ENCODE data around the gene RIPPLY2.
A peak's percentile ranks its signal among the peaks of the same experiment; 100 is the strongest.

Gene RIPPLY2

DNA sequence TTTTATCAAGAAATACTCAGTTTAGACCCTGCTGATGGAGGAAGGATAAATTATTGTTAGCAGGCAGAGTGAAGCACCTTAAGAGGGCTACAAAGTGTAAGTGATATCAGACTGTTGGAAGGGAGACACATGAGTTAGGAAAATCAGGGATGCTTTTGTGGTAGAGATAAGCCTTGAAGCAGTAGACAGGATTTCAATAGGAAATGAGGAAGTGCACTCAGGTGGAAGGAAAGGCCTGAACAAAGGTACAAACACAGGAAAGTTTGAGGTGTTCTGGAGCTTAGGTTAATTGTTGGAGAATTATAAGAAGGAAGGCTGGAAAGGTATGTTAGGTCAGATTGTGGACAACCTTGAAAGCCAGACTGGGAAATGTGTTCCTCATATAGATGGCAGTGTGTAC lies 13.9 kb downstream of the RIPPLY2 start:
- Histone ChIP-seq H2BK5ac (ENCODE audit: low read depth, low read length, poor library complexity) (no peak overlapping the region), H3K14ac (ENCODE audit: low read length) (no peak overlapping the region), H2BK120ac (ENCODE audit: insufficient read depth, low read length, poor library complexity) (no peak overlapping the region), H3K27ac (ENCODE audit: low read depth, low read length) (no peak overlapping the region), H3K4me1 (ENCODE audit: control insufficient read depth in 1 of 2, insufficient read depth in 2 of 2, low read length in 2 of 2) (no peaks in the 10 kb centered on the region), H3K36me3 (ENCODE audit: control insufficient read depth in 1 of 2, insufficient read depth in 2 of 2, low read length in 2 of 2) (peaks cover 3 to 4% of the 10 kb centered on the region in 2 experiments), H2AFZ (ENCODE audit: insufficient read depth, low read length, poor library complexity) (no peak overlapping the region), H3K9ac (ENCODE audit: low read length) (no peak overlapping the region), H2AK5ac (ENCODE audit: low read length) (no peak overlapping the region), H3K4me3 (ENCODE audit: low read depth, low read length) (no peak overlapping the region), H3K23ac (ENCODE audit: low read length) (no peak overlapping the region), H3K4me2 (ENCODE audit: low read length) (no peak overlapping the region), H4K8ac (ENCODE audit: low read depth, low read length) (no peak overlapping the region), H3K79me2 (ENCODE audit: control insufficient read depth, insufficient read depth, low read length, poor library complexity) (no peaks in the 10 kb centered on the region), H3K4ac (ENCODE audit: low read depth, low read length) (no peak overlapping the region), H2BK12ac (ENCODE audit: low read length) (no peak overlapping the region), H3K79me1 (ENCODE audit: low read length) (no peaks in the 10 kb centered on the region), H4K12ac (ENCODE audit: low read depth, low read length) (no peak overlapping the region), H3K9me3 (ENCODE audit: insufficient read depth, low read depth, low read length) (peaks cover 3% of the 10 kb centered on the region), H3K18ac (ENCODE audit: low read length) (no peak overlapping the region), H4K91ac (ENCODE audit: low read depth, low read length) (no peak overlapping the region), H3K27me3 (ENCODE audit: insufficient read depth, low read length) (no peaks in the 10 kb centered on the region)
- no peak for DNase-seq

GRCh38 chr6:83867527-83868161 lies 14.5 kb downstream of the RIPPLY2 start:
- no peaks in the 10 kb centered on the region for H3K79me1 ChIP-seq (ENCODE audit: low read length)
- peaks cover 3% of the 10 kb centered on the region for H3K9me3 ChIP-seq (ENCODE audit: insufficient read depth, low read depth, low read length)
- H2AK5ac ChIP-seq (ENCODE audit: low read length), result no peak overlapping the region
- H3K4me3 ChIP-seq (ENCODE audit: low read depth, low read length), result no peak overlapping the region
- no peak overlapping the region for H4K12ac ChIP-seq (ENCODE audit: low read depth, low read length)
- H4K8ac ChIP-seq (ENCODE audit: low read depth, low read length), result no peak overlapping the region
- peaks cover 3 to 4% of the 10 kb centered on the region in 2 experiments for H3K36me3 ChIP-seq (ENCODE audit: control insufficient read depth in 1 of 2, insufficient read depth in 2 of 2, low read length in 2 of 2)
- no peak overlapping the region for H3K27ac ChIP-seq (ENCODE audit: low read depth, low read length)
- no peaks in the 10 kb centered on the region for H3K27me3 ChIP-seq (ENCODE audit: insufficient read depth, low read length)
- no peaks in the 10 kb centered on the region for H3K79me2 ChIP-seq (ENCODE audit: control insufficient read depth, insufficient read depth, low read length, poor library complexity)
- H4K91ac ChIP-seq (ENCODE audit: low read depth, low read length), result no peak overlapping the region
- peak; percentile 90 to 95 for DNase-seq
- H2BK120ac ChIP-seq (ENCODE audit: insufficient read depth, low read length, poor library complexity), result no peak overlapping the region
- H3K4me1 ChIP-seq (ENCODE audit: control insufficient read depth in 1 of 2, insufficient read depth in 2 of 2, low read length in 2 of 2), result no peaks in the 10 kb centered on the region
- no peak overlapping the region for H3K23ac ChIP-seq (ENCODE audit: low read length)
- no CpG with 5 or more reads among the region's 9 CpGs for WGBS (ENCODE audit: extremely low coverage, insufficient coverage, insufficient read length)
- H3K18ac ChIP-seq (ENCODE audit: low read length), result no peak overlapping the region
- no peak overlapping the region for H3K14ac ChIP-seq (ENCODE audit: low read length)
- H3K4ac ChIP-seq (ENCODE audit: low read depth, low read length), result no peak overlapping the region
- H2AFZ ChIP-seq (ENCODE audit: insufficient read depth, low read length, poor library complexity), result no peak overlapping the region
- H2BK12ac ChIP-seq (ENCODE audit: low read length), result no peak overlapping the region
- no peak overlapping the region for H2BK5ac ChIP-seq (ENCODE audit: low read depth, low read length, poor library complexity)
- no peak overlapping the region for H3K4me2 ChIP-seq (ENCODE audit: low read length)
- H3K9ac ChIP-seq (ENCODE audit: low read length), result no peak overlapping the region

- no peak overlapping the region for H3K4me3 ChIP-seq (ENCODE audit: low read depth, low read length)
- peaks cover 3 to 4% of the 10 kb centered on the region in 2 experiments for H3K36me3 ChIP-seq (ENCODE audit: control insufficient read depth in 1 of 2, insufficient read depth in 2 of 2, low read length in 2 of 2)
- H3K23ac ChIP-seq (ENCODE audit: low read length), result no peak overlapping the region
- no peak overlapping the region for H3K18ac ChIP-seq (ENCODE audit: low read length)
- H2BK5ac ChIP-seq (ENCODE audit: low read depth, low read length, poor library complexity), result no peak overlapping the region
- WGBS (ENCODE audit: extremely low coverage, insufficient coverage, insufficient read length), result no CpG with 5 or more reads among the region's 1 CpG
- no peaks in the 10 kb centered on the region for H3K4me1 ChIP-seq (ENCODE audit: control insufficient read depth in 1 of 2, insufficient read depth in 2 of 2, low read length in 2 of 2)
- H3K27ac ChIP-seq (ENCODE audit: low read depth, low read length), result no peak overlapping the region
- H4K8ac ChIP-seq (ENCODE audit: low read depth, low read length), result no peak overlapping the region
- no peaks in the 10 kb centered on the region for H3K27me3 ChIP-seq (ENCODE audit: insufficient read depth, low read length)
- no peaks in the 10 kb centered on the region for H3K79me1 ChIP-seq (ENCODE audit: low read length)
- H4K91ac ChIP-seq (ENCODE audit: low read depth, low read length), result no peak overlapping the region
- H3K9ac ChIP-seq (ENCODE audit: low read length), result no peak overlapping the region
- no peaks in the 10 kb centered on the region for H3K79me2 ChIP-seq (ENCODE audit: control insufficient read depth, insufficient read depth, low read length, poor library complexity)
- no peak overlapping the region for H2BK12ac ChIP-seq (ENCODE audit: low read length)
- no peak for DNase-seq
- no peak overlapping the region for H3K4ac ChIP-seq (ENCODE audit: low read depth, low read length)
- no peak overlapping the region for H2AK5ac ChIP-seq (ENCODE audit: low read length)
- no peak overlapping the region for H2AFZ ChIP-seq (ENCODE audit: insufficient read depth, low read length, poor library complexity)
- H3K14ac ChIP-seq (ENCODE audit: low read length), result no peak overlapping the region
- no peak overlapping the region for H3K4me2 ChIP-seq (ENCODE audit: low read length)
- no peak overlapping the region for H2BK120ac ChIP-seq (ENCODE audit: insufficient read depth, low read length, poor library complexity)
- peaks cover 3% of the 10 kb centered on the region for H3K9me3 ChIP-seq (ENCODE audit: insufficient read depth, low read depth, low read length)
- H4K12ac ChIP-seq (ENCODE audit: low read depth, low read length), result no peak overlapping the region
Observed at GRCh38 chr6:83868639-83869038, 15.5 kb downstream of the RIPPLY2 start.

DNA sequence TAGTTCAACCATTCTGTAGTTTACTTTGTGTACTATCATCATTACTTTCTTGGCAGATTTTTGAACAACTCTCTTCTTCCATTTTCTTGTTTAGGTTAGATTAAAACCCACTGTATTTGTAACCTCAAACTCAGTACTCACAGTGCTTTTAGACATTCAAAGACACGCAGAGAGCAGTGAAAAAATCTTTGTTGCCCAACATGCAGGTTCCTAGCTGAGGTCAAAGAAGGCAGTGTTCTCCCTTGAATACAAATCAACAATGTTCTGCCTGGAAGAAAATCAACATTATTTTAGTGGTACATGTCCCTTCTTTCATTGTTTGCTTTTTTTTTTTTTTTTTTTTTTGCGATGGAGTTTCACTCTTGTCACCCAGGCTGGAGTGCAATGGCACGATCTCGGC lies 17.5 kb downstream of the RIPPLY2 start:
- H3K79me1 ChIP-seq (ENCODE audit: low read length), result no peaks in the 10 kb centered on the region
- H3K4me2 ChIP-seq (ENCODE audit: low read length), result no peak overlapping the region
- no peak overlapping the region for H3K18ac ChIP-seq (ENCODE audit: low read length)
- no peak overlapping the region for H3K14ac ChIP-seq (ENCODE audit: low read length)
- H3K4ac ChIP-seq (ENCODE audit: low read depth, low read length), result no peak overlapping the region
- H2BK12ac ChIP-seq (ENCODE audit: low read length), result no peak overlapping the region
- H3K27me3 ChIP-seq (ENCODE audit: insufficient read depth, low read length), result no peaks in the 10 kb centered on the region
- no peaks in the 10 kb centered on the region for H3K4me1 ChIP-seq (ENCODE audit: control insufficient read depth in 1 of 2, insufficient read depth in 2 of 2, low read length in 2 of 2)
- peaks cover 3% of the 10 kb centered on the region for H3K9me3 ChIP-seq (ENCODE audit: insufficient read depth, low read depth, low read length)
- H3K9ac ChIP-seq (ENCODE audit: low read length), result no peak overlapping the region
- no peak overlapping the region for H3K23ac ChIP-seq (ENCODE audit: low read length)
- no peak overlapping the region for H3K4me3 ChIP-seq (ENCODE audit: low read depth, low read length)
- no peak overlapping the region for H3K27ac ChIP-seq (ENCODE audit: low read depth, low read length)
- no peak overlapping the region for H4K12ac ChIP-seq (ENCODE audit: low read depth, low read length)
- peaks cover 3 to 4% of the 10 kb centered on the region in 2 experiments for H3K36me3 ChIP-seq (ENCODE audit: control insufficient read depth in 1 of 2, insufficient read depth in 2 of 2, low read length in 2 of 2)
- WGBS (ENCODE audit: extremely low coverage, insufficient coverage, insufficient read length), result no CpG with 5 or more reads among the region's 4 CpGs
- H2AFZ ChIP-seq (ENCODE audit: insufficient read depth, low read length, poor library complexity), result no peak overlapping the region
- H2BK120ac ChIP-seq (ENCODE audit: insufficient read depth, low read length, poor library complexity), result no peak overlapping the region
- H4K91ac ChIP-seq (ENCODE audit: low read depth, low read length), result no peak overlapping the region
- no peak overlapping the region for H4K8ac ChIP-seq (ENCODE audit: low read depth, low read length)
- H3K79me2 ChIP-seq (ENCODE audit: control insufficient read depth, insufficient read depth, low read length, poor library complexity), result no peaks in the 10 kb centered on the region
- no peak overlapping the region for H2BK5ac ChIP-seq (ENCODE audit: low read depth, low read length, poor library complexity)
- no peak overlapping the region for H2AK5ac ChIP-seq (ENCODE audit: low read length)
- DNase-seq, result no peak

Data from trophoblast cell (in vitro differentiated cells and primary cell).